K562 (cell line): ENCODE results near the gene ZNF490. TPM values are rescaled to one million over a fixed set of nuclear protein-coding genes. Genes with fewer than 3 reads are reported as not detected.

Source experiments
- ATAC-seq: fragments of 200-7000 bp; cut with Tn5 transposase; 3 replicates; pipeline ENCODE4 v1.9.1; 2020; ENCODE audit warnings: moderate library complexity
- BruUV-seq: library from RNA; stranded (reverse); fragments of 400-500 nt; replicated peaks from 2 replicates; lab custom pipeline; 2021; lab: Mats Ljungman, UMichigan
- CTCF ChIA-PET: fragments of 300-600 bp; formaldehyde crosslinking; extraction: SDS; loops from one replicate; lab custom pipeline; 2021; ENCODE audit warnings: low intra/inter-chr PET ratio; lab: Yijun Ruan, JAX
- POLR2A ChIA-PET: fragments of 300-600, 350-650 bp; sonication (Branson Sonifier 250); formaldehyde crosslinking; extraction: SDS; loops from one replicate; lab custom pipeline; 2021; ENCODE audit warnings: antibody characterized with exemption, inconsistent platforms; lab: Yijun Ruan, JAX
- DNase-seq, 4 experiments: peaks; one replicate each; pipeline versions ENCODE4 v3.0.0 to v3.0.0-alpha.2; 2011 to 2018; ENCODE audit warnings: low spot score in 3 of 4, mixed read lengths in 3 of 4; ENCODE audit errors: extremely low read depth in 1 of 4
- FAIRE-seq: peaks from 2 replicates; lab custom pipeline; 2011; peaks lifted over from hg19 to GRCh38; lab: Jason Lieb, UNC
- H2AFZ ChIP-seq: 2 replicates; pipeline ENCODE4 v1.6.0; 2011; ENCODE audit warnings: low read depth, low read length, control low read depth, inconsistent platforms
- H3K27ac ChIP-seq: fragments of 200-600 bp; 3 replicates; pipeline ENCODE4 v1.8.0; 2011; ENCODE audit warnings: low read depth, mild to moderate bottlenecking, control low read depth, inconsistent platforms, low read length, moderate library complexity, mixed read lengths; ENCODE audit errors: extremely low read depth
- H3K27me3 ChIP-seq, 2 experiments: fragments of 300-600 bp in 1 of 2; 2 replicates in 1 of 2; 3 replicates in 1 of 2; pipeline versions ENCODE4 v1.6.0 to v1.8.0; 2011; ENCODE audit warnings: inconsistent platforms in 2 of 2, low read length in 2 of 2, mild to moderate bottlenecking in 1 of 2, mixed read lengths in 1 of 2, moderate library complexity in 1 of 2; ENCODE audit not compliant: control insufficient read depth in 2 of 2, insufficient read depth in 2 of 2
- H3K36me3 ChIP-seq: fragments of 300-600 bp; 3 replicates; pipeline ENCODE4 v1.8.0; 2011; ENCODE audit warnings: mild to moderate bottlenecking, low read length, inconsistent platforms; ENCODE audit not compliant: control insufficient read depth, insufficient read depth
- H3K4me1 ChIP-seq, 2 experiments: fragments of 200-600 bp in 1 of 2; replicated peaks in 1 of 2; 2 replicates in 1 of 2; 3 replicates in 1 of 2; pipeline versions ENCODE4 v1.5.1 to v1.8.0; 2011; ENCODE audit warnings: inconsistent platforms in 2 of 2, low read length in 2 of 2, mild to moderate bottlenecking in 1 of 2, mixed read lengths in 1 of 2, moderate library complexity in 1 of 2; ENCODE audit not compliant: control insufficient read depth in 2 of 2, insufficient read depth in 2 of 2
- H3K4me2 ChIP-seq: 2 replicates; pipeline ENCODE4 v1.6.1; 2011; ENCODE audit warnings: low read length, control low read depth, inconsistent platforms, mixed read lengths; ENCODE audit not compliant: insufficient read depth
- H3K4me3 ChIP-seq: fragments of 200-600 bp; sonication (generic), shearing (Covaris generic); 2 replicates; pipeline ENCODE4 v1.5.1; 2016; ENCODE audit warnings: control low read depth, inconsistent platforms
- H3K79me2 ChIP-seq: fragments of 200-600 bp; 3 replicates; pipeline ENCODE4 v1.8.0; 2011; ENCODE audit warnings: low read length, inconsistent platforms; ENCODE audit not compliant: control insufficient read depth, insufficient read depth
- H3K9ac ChIP-seq, 2 experiments: 2 replicates each; pipeline versions ENCODE4 v1.6.0 to v1.6.1; 2011; ENCODE audit warnings: low read depth in 2 of 2, low read length in 2 of 2, control low read depth in 1 of 2, inconsistent platforms in 1 of 2, mild to moderate bottlenecking in 1 of 2, mixed read lengths in 1 of 2; ENCODE audit not compliant: insufficient read depth in 1 of 2
- H3K9me1 ChIP-seq: one replicate; pipeline ENCODE4 v1.6.0; 2011; ENCODE audit warnings: inconsistent platforms, mild to moderate bottlenecking, low read length, moderate library complexity; ENCODE audit not compliant: control insufficient read depth, insufficient read depth
- H3K9me3 ChIP-seq: replicated peaks from 2 replicates; pipeline ENCODE4 v1.5.1; 2011; ENCODE audit warnings: low read depth, low read length, inconsistent platforms; ENCODE audit not compliant: control insufficient read depth, insufficient read depth
- H4K20me1 ChIP-seq: replicated peaks from 2 replicates; pipeline ENCODE4 v1.6.1; 2011; ENCODE audit warnings: low read length, inconsistent platforms, mixed read lengths; ENCODE audit not compliant: control insufficient read depth, insufficient read depth
- BRCA1 ChIP-seq, 2 experiments: fragments of 450-650 bp in 1 of 2; sonication (generic) in 1 of 2; formaldehyde crosslinking in 1 of 2; IDR thresholded peaks; 2 replicates each; pipeline versions ENCODE4 v1.5.0 to v1.6.1; 2017 to 2020; ENCODE audit warnings: mild to moderate bottlenecking in 1 of 2, missing genetic modification reagents in 1 of 2
- CREM ChIP-seq: IDR thresholded peaks from 2 replicates; pipeline ENCODE4 v1.6.1; 2014; ENCODE audit warnings: antibody characterized with exemption, low read depth
- CTCF ChIP-seq, 3 experiments: IDR thresholded peaks in 2 of 3; conservative IDR thresholded peaks in 1 of 3; 2 replicates each; pipeline ENCODE4 v1.5.1; 2011 to 2012; ENCODE audit warnings: low read length in 3 of 3, mild to moderate bottlenecking in 3 of 3, control low read depth in 2 of 3, improper control_type of control experiment in 1 of 3, inconsistent platforms in 1 of 3, low read depth in 1 of 3, mixed read lengths in 1 of 3, moderate library complexity in 1 of 3; ENCODE audit not compliant: insufficient read depth in 2 of 3
- CXXC5 ChIP-seq: fragments of 250-450 bp; sonication (Bioruptor Pico); IDR thresholded peaks from 2 replicates; pipeline ENCODE4 v1.8.0; 2022; ENCODE audit warnings: inconsistent platforms, mild to moderate bottlenecking, moderate library complexity
- HDGF ChIP-seq: fragments of 450-650 bp; IDR thresholded peaks from 2 replicates; pipeline ENCODE4 v1.6.1; 2016
- MCM7 ChIP-seq, 2 experiments: fragments of 450-650 bp; IDR thresholded peaks; 2 replicates each; pipeline ENCODE4 v1.6.1; 2016 to 2018
- MTA1 ChIP-seq: fragments of 450-650 bp; IDR thresholded peaks from 2 replicates; pipeline ENCODE4 v1.6.1; 2017; ENCODE audit warnings: borderline replicate concordance
- RAD21 ChIP-seq, 2 experiments: fragments of 250-450 bp in 1 of 2; fragments of 450-650 bp in 1 of 2; sonication (Bioruptor Pico) in 1 of 2; formaldehyde crosslinking in 1 of 2; IDR thresholded peaks in 1 of 2; conservative IDR thresholded peaks in 1 of 2; 2 replicates each; pipeline versions ENCODE4 v1.4.0 to v1.8.0; 2020 to 2022; ENCODE audit warnings: mild to moderate bottlenecking in 2 of 2, moderate library complexity in 1 of 2
- RERE ChIP-seq: sonication (generic); formaldehyde crosslinking; IDR thresholded peaks from 2 replicates; pipeline ENCODE4 v1.8.0; 2023; ENCODE audit warnings: missing genetic modification reagents, mild to moderate bottlenecking, borderline replicate concordance
- SMC3 ChIP-seq: conservative IDR thresholded peaks from 2 replicates; pipeline ENCODE4 v1.6.1; 2011; ENCODE audit warnings: low read depth, low read length, improper control_type of control experiment; ENCODE audit not compliant: insufficient read depth
- STAG1 ChIP-seq: sonication (generic); formaldehyde crosslinking; IDR thresholded peaks from 2 replicates; pipeline ENCODE4 v1.5.0; 2020; ENCODE audit warnings: missing genetic modification reagents, borderline replicate concordance
- ZBTB7A ChIP-seq: IDR thresholded peaks from 2 replicates; pipeline ENCODE4 v1.6.1; 2011; ENCODE audit warnings: low read depth, mild to moderate bottlenecking, low read length, moderate library complexity, borderline replicate concordance; ENCODE audit not compliant: control insufficient read depth
- ZSCAN29 ChIP-seq: fragments of 450-650 bp; IDR thresholded peaks from 2 replicates; pipeline ENCODE4 v1.6.1; 2017
- WGBS: fragments of 100-300 bp; shearing (Covaris generic); methylation state at CpG from one replicate; pipeline ENCODE4 v1.1.6; 2016; ENCODE audit warnings: low coverage, mixed read lengths; ENCODE audit not compliant: insufficient coverage; ENCODE audit errors: missing lambda C conversion rate; 5-methylcytosine and 5-hydroxymethylcytosine counted together
- in situ Hi-C: fragments of 300-500 bp; cut with MboI; formaldehyde crosslinking; loops from 4 replicates; pipeline ENCODE4 v1.15.0; 2018; ENCODE audit warnings: inconsistent platforms, mixed read lengths
- intact Hi-C: fragments of 100-400 bp; cut with micrococcal nuclease; formaldehyde crosslinking; loops from 2 replicates; pipeline ENCODE4 v1.14.2; 2022
- polyA plus RNA-seq, 8 experiments: library from polyadenylated mRNA; depleted of rRNA in 4 of 8; stranded (reverse) in 5 of 8; unstranded in 3 of 8; fragments of >200 nt; fragmentation: Nextera tagmentation in 2 of 8; fragmentation: Illumina TruSeq in 1 of 8; extraction: Ambion mirVana in 2 of 8; extraction: Trizol in 1 of 8; gene quantifications; 2 replicates each; pipeline versions ENCODE4 v1.2.1 to v1.2.3, GENCODE V29; 2011 to 2014; ENCODE audit warnings: inconsistent platforms in 1 of 8, missing spikeins in 1 of 8
- total RNA-seq, 7 experiments: library from RNA; depleted of rRNA in 6 of 7; stranded (reverse); fragments of >200 nt in 6 of 7; fragmentation: Illumina TruSeq in 2 of 7; extraction: Trizol in 2 of 7; gene quantifications; 2 replicates each; pipeline versions ENCODE4 v1.2.1 to v1.2.3, GENCODE V29; 2011 to 2021; ENCODE audit warnings: low replicate concordance in 1 of 7

Gene ZNF490
- total and polyA plus RNA-seq, 9 of the 15 experiments (the other 6 are each of a cell fraction or from before 2014, with no cell fraction given) = 0.90 to 8.3 (median 4.4) TPM

- ATAC-seq (peak; percentile 91), FAIRE-seq (peak; percentile 99), DNase-seq (peak; percentile 84 to 86 (median 85))
- ChIA-PET POLR2A (no interaction called here), CTCF (interaction anchor here (0.5 to 1.6 kb wide), 2 partner anchors 109 to 368 kb away, joined by 3 to 7 read pairs; no protein-coding TSS in a partner anchor)
- no peak overlapping the region for H3K4me2 ChIP-seq
- in situ Hi-C loops (loop anchor here (5.0 kb wide), 1 partner anchor 108 kb away; no protein-coding TSS in a partner anchor), intact Hi-C loops (loop anchor here (2.0 to 10.0 kb wide), 2 partner anchors 109 to 231 kb away; partner anchors contain the start of gene JUNB)
- no peak overlapping the region for H3K9ac ChIP-seq
- no peaks in the 10 kb centered on the region for H3K9me3 ChIP-seq
- H4K20me1 ChIP-seq = no peaks in the 10 kb centered on the region
- BruUV-seq = no TSS peak
- H3K36me3 ChIP-seq = no peaks in the 10 kb centered on the region
- no peak overlapping the region for H3K4me3 ChIP-seq
- H2AFZ ChIP-seq = 0 out of 2 replicates have a peak overlapping the region, but pooled peaks have one; percentile 16
- no peaks in the 10 kb centered on the region; a peak in 1 of 5 replicates for H3K4me1 ChIP-seq
- H3K27ac ChIP-seq = no peak overlapping the region
- no peaks in the 10 kb centered on the region for H3K27me3 ChIP-seq
- no peaks in the 10 kb centered on the region for H3K79me2 ChIP-seq
- 16% methylated on average over 18 of the region's 19 CpGs for WGBS
- H3K9me1 ChIP-seq = no peaks in the 10 kb centered on the region
- TF ChIP-seq BRCA1 (IDR thresholded peaks at IDR 0.05) = no peak
- TF ChIP-seq BRCA1 (CRISPR knock-in tag; IDR thresholded peaks at IDR 0.05) = no peak
- peak; percentile 89 to 96 (median 94) for TF ChIP-seq CTCF (IDR thresholded peaks at IDR 0.05 in 2 of 3, conservative IDR thresholded peaks at IDR 0.05 in 1 of 3; ENCODE audit: insufficient read depth in 2 of 3, low read depth in 1 of 3, low read length in 3 of 3)
- TF ChIP-seq MTA1 = no peak
- no peak for TF ChIP-seq RERE
- TF ChIP-seq HDGF = no peak
- peak; percentile 33; the same call in 1 of the 2 replicates for TF ChIP-seq CREM
- peak; percentile 35; the same call in 1 of the 2 replicates for TF ChIP-seq CXXC5 (CRISPR knock-in tag)
- peak; percentile 61; the same call in 1 of the 2 replicates for TF ChIP-seq STAG1 (CRISPR knock-in tag)
- TF ChIP-seq SMC3 = peak; percentile 81
- no peak for TF ChIP-seq MCM7 (IDR thresholded peaks at IDR 0.05)
- TF ChIP-seq ZBTB7A = no peak
- peak; percentile 37 to 83 for TF ChIP-seq RAD21 (CRISPR knock-in tag; conservative IDR thresholded peaks at IDR 0.05 in 1 of 2, IDR thresholded peaks at IDR 0.05 in 1 of 2)
- no peak for TF ChIP-seq ZSCAN29
Observed at GRCh38 chr19:12564016-12564664, 46.5 kb downstream of the ZNF490 start.
